ENCODE data around the gene MOCS1.

GRCh38 chr6:39891353-39891752 lies 42.9 kb downstream of the MOCS1 start:
- TF ChIP-seq NR2F6 (CRISPR knock-in tag; IDR thresholded peaks at IDR 0.05) (no peak), USF1 (CRISPR knock-in tag; IDR thresholded peaks at IDR 0.05) (no peak), POLR2AphosphoS2 (IDR thresholded peaks at IDR 0.05; ENCODE audit: low read length) (no peak), ZNF551 (CRISPR knock-in tag; IDR thresholded peaks at IDR 0.05) (no peak), CREB1 (IDR thresholded peaks at IDR 0.05) (no peak), CREB1 (CRISPR knock-in tag; IDR thresholded peaks at IDR 0.05) (no peak), CTCF (IDR thresholded peaks at IDR 0.05 in 2 of 3, conservative IDR thresholded peaks at IDR 0.05 in 1 of 3; ENCODE audit: insufficient read depth in 2 of 3, low read depth in 1 of 3, low read length in 3 of 3) (no peak), RAD21 (CRISPR knock-in tag; conservative IDR thresholded peaks at IDR 0.05 in 1 of 2, IDR thresholded peaks at IDR 0.05 in 1 of 2) (no peak), MAFK (IDR thresholded peaks at IDR 0.05; ENCODE audit: low read length) (no peak), TBL1XR1 (IDR thresholded peaks at IDR 0.05; ENCODE audit: low read length in 2 of 2) (no peak), HINFP (tag; conservative IDR thresholded peaks at IDR 0.05; ENCODE audit: low read depth) (no peak)
